ENCODE data around the gene POLE4.

Gene POLE4

GRCh38 chr2:74958274-74959105 lies at the start of gene POLE4:
Gene POLE4 (plus strand): TSS chr2:74958643. CDS start chr2:74958680, 37 bp downstream.
- no peak for TF ChIP-seq CTCF (IDR thresholded peaks at IDR 0.05; ENCODE audit: extremely low read depth, missing control alignments)
- peak; percentile 92 for DNase-seq (ENCODE audit: low spot score)

GRCh38 chr2:74908748-74909444 lies 49.5 kb upstream of the POLE4 start:
- DNase-seq (ENCODE audit: low spot score), result no peak
- no peak for TF ChIP-seq CTCF (IDR thresholded peaks at IDR 0.05; ENCODE audit: extremely low read depth, missing control alignments)

GRCh38 chr2:74910245-74910644 lies 48.2 kb upstream of the POLE4 start:
- no peak for TF ChIP-seq CTCF (IDR thresholded peaks at IDR 0.05; ENCODE audit: extremely low read depth, missing control alignments)
- DNase-seq (ENCODE audit: low spot score), result no peak

- DNase-seq (ENCODE audit: low spot score), result no peak
- no peak for TF ChIP-seq CTCF (IDR thresholded peaks at IDR 0.05; ENCODE audit: extremely low read depth, missing control alignments)
Measured at GRCh38 chr2:74911061-74911460, 47.4 kb upstream of the POLE4 start.

- no peak for TF ChIP-seq CTCF (IDR thresholded peaks at IDR 0.05; ENCODE audit: extremely low read depth, missing control alignments)
- DNase-seq (ENCODE audit: low spot score), result no peak
Measured at GRCh38 chr2:74915743-74916142, 42.7 kb upstream of the POLE4 start.

GRCh38 chr2:74916394-74916793 lies 42.0 kb upstream of the POLE4 start:
- TF ChIP-seq CTCF (IDR thresholded peaks at IDR 0.05; ENCODE audit: extremely low read depth, missing control alignments), result no peak
- DNase-seq (ENCODE audit: low spot score), result no peak

Data from GM20000 (cell line).